SK-N-SH (cell line): ENCODE measurements around the gene HHIPL1. TPM values are rescaled to one million over a fixed set of nuclear protein-coding genes. Genes with fewer than 3 reads are reported as not detected.

ENCODE experiments used
- CTCF ChIA-PET: fragments of 300-600, 350-600 bp; formaldehyde crosslinking; extraction: SDS; loops from one replicate; lab custom pipeline; 2021; lab: Yijun Ruan, JAX
- POLR2A ChIA-PET: fragments of 350-600 bp; sonication (Branson Sonifier 250); formaldehyde crosslinking; extraction: SDS; loops from one replicate; lab custom pipeline; 2020; ENCODE audit warnings: antibody characterized with exemption, inconsistent platforms; lab: Yijun Ruan, JAX
- DNase-seq: peaks from one replicate; pipeline ENCODE4 v3.0.0; 2012
- H2AFZ ChIP-seq: fragments of 200-600 bp; sonication (generic); 2 replicates; pipeline ENCODE4 v1.8.1; 2016; ENCODE audit warnings: antibody characterized with exemption, mild to moderate bottlenecking, low read depth
- H3F3A ChIP-seq: fragments of 200-600 bp; sonication (generic); replicated peaks from 2 replicates; pipeline ENCODE3; 2016; ENCODE audit warnings: antibody characterized with exemption, mild to moderate bottlenecking; ENCODE audit not compliant: insufficient read depth
- H3K27ac ChIP-seq, 2 experiments: fragments of 200-500 bp in 1 of 2; fragments of 200-600 bp in 1 of 2; sonication (Bioruptor generic) in 1 of 2; sonication (generic), shearing (Covaris generic) in 1 of 2; 2 replicates each; pipeline versions ENCODE4 v1.5.1 to v1.6.1; 2014 to 2016; ENCODE audit warnings: low read depth in 2 of 2, inconsistent platforms in 1 of 2, low read length in 1 of 2, mild to moderate bottlenecking in 1 of 2, mixed read lengths in 1 of 2
- H3K27me3 ChIP-seq: fragments of 200-600 bp; sonication (generic), shearing (Covaris generic); 2 replicates; pipeline ENCODE4 v1.6.1; 2016; ENCODE audit warnings: mixed run types; ENCODE audit not compliant: insufficient read depth
- H3K36me3 ChIP-seq, 2 experiments: fragments of 200-500 bp in 1 of 2; fragments of 200-600 bp in 1 of 2; sonication (Bioruptor generic) in 1 of 2; sonication (generic) in 1 of 2; replicated peaks in 1 of 2; 2 replicates each; pipeline versions ENCODE3 to v1.5.1; 2014 to 2016; ENCODE audit warnings: low read length in 1 of 2, mild to moderate bottlenecking in 1 of 2; ENCODE audit not compliant: insufficient read depth in 2 of 2, control insufficient read depth in 1 of 2
- H3K4me1 ChIP-seq, 2 experiments: fragments of 200-500 bp in 1 of 2; fragments of 200-600 bp in 1 of 2; sonication (Bioruptor generic) in 1 of 2; sonication (generic), shearing (Covaris generic) in 1 of 2; 2 replicates each; pipeline versions ENCODE4 v1.5.1 to v1.6.1; 2014 to 2016; ENCODE audit warnings: low read depth in 1 of 2, low read length in 1 of 2, mixed run types in 1 of 2; ENCODE audit not compliant: insufficient read depth in 2 of 2, control insufficient read depth in 1 of 2
- H3K4me2 ChIP-seq: fragments of 200-600 bp; sonication (generic), shearing (Covaris generic); 2 replicates; pipeline ENCODE4 v1.6.1; 2017; ENCODE audit warnings: mixed run types
- H3K4me3 ChIP-seq, 2 experiments: fragments of 200-500 bp in 1 of 2; fragments of 200-600 bp in 1 of 2; sonication (Bioruptor generic) in 1 of 2; sonication (generic), shearing (Covaris generic) in 1 of 2; 2 replicates each; pipeline versions ENCODE4 v1.5.1 to v1.8.1; 2014 to 2016; ENCODE audit warnings: low read depth in 2 of 2, inconsistent platforms in 1 of 2, low read length in 1 of 2, mild to moderate bottlenecking in 1 of 2, mixed read lengths in 1 of 2, moderate library complexity in 1 of 2
- H3K79me2 ChIP-seq: fragments of 200-600 bp; sonication (generic); 2 replicates; pipeline ENCODE4 v1.8.1; 2017; ENCODE audit warnings: mild to moderate bottlenecking; ENCODE audit not compliant: insufficient read depth
- H3K9ac ChIP-seq: fragments of 200-600 bp; sonication (generic); 2 replicates; pipeline ENCODE4 v1.6.1; 2017; ENCODE audit warnings: mixed run types
- H3K9me2 ChIP-seq: fragments of 200-600 bp; sonication (generic); 2 replicates; pipeline ENCODE4 v1.6.1; 2017; ENCODE audit warnings: mixed run types
- H3K9me3 ChIP-seq: fragments of 200-600 bp; sonication (generic); 2 replicates; pipeline ENCODE4 v1.6.1; 2017; ENCODE audit warnings: mixed run types, mild to moderate bottlenecking, moderate library complexity
- H4K20me1 ChIP-seq: fragments of 200-600 bp; sonication (generic); 2 replicates; pipeline ENCODE4 v1.6.1; 2017; ENCODE audit warnings: mild to moderate bottlenecking, mixed run types; ENCODE audit not compliant: insufficient read depth
- CHD2 ChIP-seq: fragments of 150-350 bp; IDR thresholded peaks from 2 replicates; pipeline ENCODE4 v1.6.1; 2018; ENCODE audit warnings: low read length; ENCODE audit not compliant: partially characterized antibody
- EZH2phosphoT487 ChIP-seq: fragments of 200-600 bp; sonication (generic); IDR thresholded peaks from 2 replicates; pipeline ENCODE4 v1.6.1; 2017; ENCODE audit warnings: low read depth, mixed run types, mild to moderate bottlenecking, antibody characterized with exemption, moderate library complexity, borderline replicate concordance
- GATA2 ChIP-seq: sonication (generic); formaldehyde crosslinking; IDR thresholded peaks from 2 replicates; pipeline ENCODE4 v1.5.0; 2020; ENCODE audit warnings: mild to moderate bottlenecking, missing genetic modification reagents
- IRF3 ChIP-seq: fragments of 150-350 bp; IDR thresholded peaks from 2 replicates; pipeline ENCODE4 v1.6.1; 2016; ENCODE audit warnings: mild to moderate bottlenecking, low read depth, low read length
- MAX ChIP-seq: IDR thresholded peaks from 2 replicates; pipeline ENCODE4 v1.4.0; 2012; ENCODE audit warnings: low read depth
- NFIC ChIP-seq: IDR thresholded peaks from 2 replicates; pipeline ENCODE4 v1.4.0; 2012; ENCODE audit warnings: borderline replicate concordance
- NRF1 ChIP-seq: IDR thresholded peaks from 2 replicates; pipeline ENCODE4 v1.6.1; 2012; ENCODE audit warnings: low read depth, mild to moderate bottlenecking, low read length
- PBX3 ChIP-seq: IDR thresholded peaks from 2 replicates; pipeline ENCODE4; 2012
- RAD21 ChIP-seq: IDR thresholded peaks from 2 replicates; pipeline ENCODE4 v1.6.1; 2012; ENCODE audit warnings: mild to moderate bottlenecking, low read length
- RFX5 ChIP-seq: IDR thresholded peaks from 2 replicates; pipeline ENCODE4 v1.6.1; 2012; ENCODE audit warnings: mild to moderate bottlenecking, improper control_type of control experiment, low read length
- RXRA ChIP-seq: IDR thresholded peaks from 2 replicates; pipeline ENCODE4 v1.4.0; 2012; ENCODE audit warnings: low read depth, mild to moderate bottlenecking, borderline replicate concordance
- TCF12 ChIP-seq: IDR thresholded peaks from 2 replicates; pipeline ENCODE4 v1.4.0; 2012
- TEAD4 ChIP-seq: IDR thresholded peaks from 2 replicates; pipeline ENCODE4 v1.4.0; 2012; ENCODE audit warnings: mild to moderate bottlenecking, borderline replicate concordance; ENCODE audit not compliant: insufficient read depth
- YY1 ChIP-seq: IDR thresholded peaks from 2 replicates; pipeline ENCODE4 v1.4.0; 2012; ENCODE audit warnings: low read depth, mild to moderate bottlenecking
- WGBS: methylation state at CpG from one replicate; pipeline ENCODE4 v1.1.6; 2017; ENCODE audit warnings: low lambda C conversion rate; 5-methylcytosine and 5-hydroxymethylcytosine counted together
- polyA plus RNA-seq, 3 experiments: library from polyadenylated mRNA; depleted of rRNA; stranded (reverse); fragments of >200 nt; gene quantifications; 2 replicates each; pipeline ENCODE4 v1.2.3, GENCODE V29; 2012

HHIPL1 gene
- polyA plus RNA-seq, 1 of the 3 experiments (the other 2 are of a cell fraction) = 0.02 TPM

- POLR2A ChIA-PET = no interaction called here
- CTCF ChIA-PET = interaction anchor here (0.7 to 11.2 kb wide), 36 partner anchors 8 to 464 kb away, joined by 3 to 136 read pairs (median 7); partner anchors contain the start of genes CYP46A1 and EML1
- 62% methylated on average over 4 of the region's 4 CpGs for WGBS
Measured at GRCh38 chr14:99728981-99729451, 84.1 kb downstream of the HHIPL1 start.

More at GRCh38 chr14:99728981-99729451, 84.1 kb downstream of the HHIPL1 start:
- H3K4me3 ChIP-seq = no peak overlapping the region
- H3K9me3 ChIP-seq = no peaks in the 10 kb centered on the region
- no peak overlapping the region for H3K9ac ChIP-seq
- no peaks in the 10 kb centered on the region for H3K79me2 ChIP-seq
- H3F3A ChIP-seq = no peaks in the 10 kb centered on the region
- no peaks in the 10 kb centered on the region for H3K27me3 ChIP-seq
- no peak overlapping the region for H3K27ac ChIP-seq
- TF ChIP-seq GATA2 (CRISPR knock-in tag) (no peak), RAD21 (no peak), YY1 (no peak), PBX3 (no peak), NFIC (no peak), TCF12 (no peak), MAX (no peak), CHD2 (no peak), NRF1 (no peak), EZH2phosphoT487 (no peak), TEAD4 (no peak), RFX5 (no peak), IRF3 (no peak), RXRA (no peak)
- no peaks in the 10 kb centered on the region for H3K36me3 ChIP-seq
- H4K20me1 ChIP-seq = no peaks in the 10 kb centered on the region
- H3K9me2 ChIP-seq = no peaks in the 10 kb centered on the region
- H2AFZ ChIP-seq = no peak overlapping the region
- DNase-seq = no peak
- no peak overlapping the region for H3K4me2 ChIP-seq
- H3K4me1 ChIP-seq = peaks cover 0 to 10% of the 10 kb centered on the region in 2 experiments; a peak in 1 of 4 replicates

Other genes with a start within 250 kb of the HHIPL1 start
- gene SETD3, start 164.3 kb upstream of the HHIPL1 start, polyA plus RNA-seq (2012; rRNA removed) = 19.1 and 22.7 TPM in 2 replicates
- gene CCNK, start 163.7 kb upstream of the HHIPL1 start, polyA plus RNA-seq (2012; rRNA removed) = 9.0 and 14.6 TPM in 2 replicates
- gene CCDC85C, start 40.9 kb upstream of the HHIPL1 start, polyA plus RNA-seq (2012; rRNA removed) = 9.6 and 10.6 TPM in 2 replicates
- gene CYP46A1, start 39.2 kb downstream of the HHIPL1 start, polyA plus RNA-seq (2012; rRNA removed) = 0.18 and 0.30 TPM in 2 replicates
- 4.4 and 6.3 TPM in 2 replicates for gene EML1, start 148.3 kb downstream of the HHIPL1 start, polyA plus RNA-seq (2012; rRNA removed)